Neural progenitor cell (in vitro differentiated cells): ENCODE data around the gene PCSK1N. TPM values are rescaled to one million over a fixed set of nuclear protein-coding genes. Genes with fewer than 3 reads are reported as not detected.

Experiments
- DNase-seq: peaks from one replicate; pipeline ENCODE4 v3.0.0-alpha.2; 2016; ENCODE audit warnings: low spot score
- H2AFZ ChIP-seq: fragments of 200-600 bp; sonication (generic); replicated peaks from 2 replicates; pipeline ENCODE4 v1.6.1; 2016; ENCODE audit warnings: antibody characterized with exemption
- H3F3A ChIP-seq: fragments of 200-600 bp; sonication (generic); 2 replicates; pipeline ENCODE4 v1.6.1; 2016; ENCODE audit warnings: antibody characterized with exemption, low read depth
- H3K27ac ChIP-seq: fragments of 200-600 bp; sonication (generic); 2 replicates; pipeline ENCODE4 v1.5.1; 2016; ENCODE audit warnings: mild to moderate bottlenecking
- H3K27me3 ChIP-seq: fragments of 200-600 bp; sonication (generic); 2 replicates; pipeline ENCODE4 v1.6.1; 2016; ENCODE audit warnings: mild to moderate bottlenecking, moderate library complexity
- H3K36me3 ChIP-seq: fragments of 200-600 bp; sonication (generic); 2 replicates; pipeline ENCODE4 v1.5.1; 2016
- H3K4me1 ChIP-seq: fragments of 200-600 bp; sonication (generic); 2 replicates; pipeline ENCODE4 v1.6.1; 2016; ENCODE audit warnings: mixed run types
- H3K4me2 ChIP-seq: fragments of 200-600 bp; sonication (generic); 2 replicates; pipeline ENCODE4 v1.6.1; 2016
- H3K4me3 ChIP-seq: fragments of 200-600 bp; sonication (generic); 2 replicates; pipeline ENCODE4 v1.5.1; 2016
- H3K79me2 ChIP-seq: fragments of 200-600 bp; sonication (generic); 2 replicates; pipeline ENCODE4 v1.6.1; 2016; ENCODE audit warnings: low read depth
- H3K9ac ChIP-seq: fragments of 200-600 bp; sonication (generic); 2 replicates; pipeline ENCODE4 v1.6.1; 2016
- H3K9me3 ChIP-seq: fragments of 200-600 bp; sonication (generic); 2 replicates; pipeline ENCODE4 v1.5.1; 2016; ENCODE audit warnings: low read depth
- H4K20me1 ChIP-seq: fragments of 200-600 bp; sonication (generic); 2 replicates; pipeline ENCODE4 v1.6.1; 2016; ENCODE audit warnings: low read depth
- H3K27ac Mint-ChIP-seq: 3 replicates; pipeline ENCODE4 v1.8.0; 2021; ENCODE audit warnings: mixed read lengths
- H3K27me3 Mint-ChIP-seq: 2 replicates; pipeline ENCODE4 v1.8.0; 2022; ENCODE audit warnings: low read depth, mild to moderate bottlenecking, inconsistent platforms, moderate library complexity, mixed read lengths; ENCODE audit not compliant: insufficient read depth
- H3K36me3 Mint-ChIP-seq: 3 replicates; pipeline ENCODE4 v1.8.0; 2021; ENCODE audit warnings: mixed read lengths
- H3K4me1 Mint-ChIP-seq: 3 replicates; pipeline ENCODE4 v1.8.0; 2021; ENCODE audit warnings: mixed read lengths
- H3K4me3 Mint-ChIP-seq: 3 replicates; pipeline ENCODE4 v1.8.0; 2021; ENCODE audit warnings: mild to moderate bottlenecking, moderate library complexity, mixed read lengths
- H3K9me3 Mint-ChIP-seq: 3 replicates; pipeline ENCODE4 v1.8.0; 2020; ENCODE audit warnings: mixed read lengths
- EZH2 ChIP-seq: fragments of 200-600 bp; sonication (generic); IDR thresholded peaks from 2 replicates; pipeline ENCODE4 v1.6.1; 2017; ENCODE audit warnings: antibody characterized with exemption, mild to moderate bottlenecking, moderate library complexity
- EZH2phosphoT487 ChIP-seq: fragments of 200-600 bp; sonication (generic); IDR thresholded peaks from 2 replicates; pipeline ENCODE4 v1.6.1; 2017; ENCODE audit warnings: antibody characterized with exemption
- total RNA-seq: library from RNA; depleted of rRNA; stranded (reverse); fragments of >200 nt; gene quantifications from 2 replicates; pipeline ENCODE4 v1.2.3, GENCODE V29; 2015; ENCODE audit warnings: low replicate concordance
- TF ChIP-seq, protein P1 (sequence below): fragments of 200-600 bp; sonication (generic); IDR thresholded peaks from 2 replicates; pipeline ENCODE4 v1.5.1; 2017; ENCODE audit warnings: antibody characterized with exemption, mild to moderate bottlenecking

The PCSK1N gene
- total RNA-seq, 1 donor from 2014 or later = not detected

DNA sequence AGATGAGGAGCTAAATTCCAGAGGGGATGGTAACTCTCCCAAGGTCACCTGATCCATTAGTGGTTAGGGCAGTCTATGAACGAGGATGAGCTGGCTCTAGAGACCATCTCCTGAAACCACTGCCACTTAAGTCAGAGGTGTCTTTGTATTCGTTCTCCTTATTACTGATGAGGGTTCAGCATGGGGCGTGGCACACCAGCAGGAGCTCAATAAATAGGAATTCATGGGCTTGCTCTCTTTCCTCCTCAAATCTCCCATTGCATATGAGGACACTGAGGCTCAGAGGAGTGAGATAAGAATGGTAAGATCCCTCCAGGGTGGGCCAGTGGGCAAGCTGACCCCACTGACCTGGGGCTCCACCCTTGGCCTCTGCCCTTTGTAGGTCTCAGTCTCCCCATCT lies 50.7 kb downstream of the PCSK1N start:
- DNase-seq = no peak
- Histone ChIP-seq H3K36me3 (no peaks in the 10 kb centered on the region), H3K9ac (no peak overlapping the region), H3K27me3 (no peaks in the 10 kb centered on the region), H3K79me2 (no peaks in the 10 kb centered on the region), H3K9me3 (no peaks in the 10 kb centered on the region), H2AFZ (no peak overlapping the region), H3K27ac (no peak overlapping the region), H4K20me1 (no peaks in the 10 kb centered on the region), H3K4me2 (no peak overlapping the region), H3F3A (no peaks in the 10 kb centered on the region), H3K4me1 (no peaks in the 10 kb centered on the region), H3K4me3 (no peak overlapping the region)
- H3K4me1 Mint-ChIP-seq = peaks cover under 1% of the 10 kb centered on the region
- H3K9me3 Mint-ChIP-seq = peaks cover 12% of the 10 kb centered on the region
- peaks cover 9% of the 10 kb centered on the region for H3K27me3 Mint-ChIP-seq
- H3K36me3 Mint-ChIP-seq = no peaks in the 10 kb centered on the region
- no peak overlapping the region for H3K27ac Mint-ChIP-seq
- TF ChIP-seq EZH2 (no peak), EZH2phosphoT487 (no peak)
- TF ChIP-seq, protein P1, sequence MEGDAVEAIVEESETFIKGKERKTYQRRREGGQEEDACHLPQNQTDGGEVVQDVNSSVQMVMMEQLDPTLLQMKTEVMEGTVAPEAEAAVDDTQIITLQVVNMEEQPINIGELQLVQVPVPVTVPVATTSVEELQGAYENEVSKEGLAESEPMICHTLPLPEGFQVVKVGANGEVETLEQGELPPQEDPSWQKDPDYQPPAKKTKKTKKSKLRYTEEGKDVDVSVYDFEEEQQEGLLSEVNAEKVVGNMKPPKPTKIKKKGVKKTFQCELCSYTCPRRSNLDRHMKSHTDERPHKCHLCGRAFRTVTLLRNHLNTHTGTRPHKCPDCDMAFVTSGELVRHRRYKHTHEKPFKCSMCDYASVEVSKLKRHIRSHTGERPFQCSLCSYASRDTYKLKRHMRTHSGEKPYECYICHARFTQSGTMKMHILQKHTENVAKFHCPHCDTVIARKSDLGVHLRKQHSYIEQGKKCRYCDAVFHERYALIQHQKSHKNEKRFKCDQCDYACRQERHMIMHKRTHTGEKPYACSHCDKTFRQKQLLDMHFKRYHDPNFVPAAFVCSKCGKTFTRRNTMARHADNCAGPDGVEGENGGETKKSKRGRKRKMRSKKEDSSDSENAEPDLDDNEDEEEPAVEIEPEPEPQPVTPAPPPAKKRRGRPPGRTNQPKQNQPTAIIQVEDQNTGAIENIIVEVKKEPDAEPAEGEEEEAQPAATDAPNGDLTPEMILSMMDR = no peak
- H3K4me3 Mint-ChIP-seq = no peak overlapping the region

DNA sequence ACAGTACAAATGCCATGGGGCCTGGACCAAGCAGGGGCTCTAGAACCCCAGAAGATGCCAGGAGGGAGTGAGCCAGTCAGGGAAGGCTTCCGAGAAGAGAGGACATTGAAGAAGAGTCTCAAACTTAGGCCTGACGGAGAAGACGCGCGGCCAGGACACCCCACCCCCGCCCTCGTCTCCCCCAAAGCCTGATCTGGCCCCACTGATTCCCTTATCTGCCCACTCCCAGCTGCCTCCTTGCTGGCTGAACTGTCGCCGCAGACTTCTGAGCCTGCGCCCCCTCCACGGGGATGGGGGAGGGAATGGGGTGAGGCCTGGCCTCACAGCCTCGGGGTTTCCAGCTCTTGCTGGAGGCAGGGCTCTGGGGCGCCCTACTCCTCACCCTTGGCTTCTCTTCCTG lies 52.6 kb downstream of the PCSK1N start:
- peaks cover 6% of the 10 kb centered on the region for H3K27me3 Mint-ChIP-seq
- Histone ChIP-seq H3K27me3 (no peaks in the 10 kb centered on the region), H3F3A (no peaks in the 10 kb centered on the region), H3K9ac (no peak overlapping the region), H3K4me3 (no peak overlapping the region), H4K20me1 (no peaks in the 10 kb centered on the region), H3K4me2 (no peak overlapping the region), H2AFZ (no peak overlapping the region), H3K9me3 (no peaks in the 10 kb centered on the region), H3K27ac (no peak overlapping the region), H3K36me3 (no peaks in the 10 kb centered on the region), H3K4me1 (no peaks in the 10 kb centered on the region), H3K79me2 (no peaks in the 10 kb centered on the region)
- no peak for DNase-seq
- H3K4me1 Mint-ChIP-seq = peaks cover 5% of the 10 kb centered on the region
- no peak overlapping the region for H3K4me3 Mint-ChIP-seq
- TF ChIP-seq, protein P1 = no peak
- TF ChIP-seq EZH2phosphoT487 = no peak
- TF ChIP-seq EZH2 = no peak
- H3K36me3 Mint-ChIP-seq = no peaks in the 10 kb centered on the region
- H3K27ac Mint-ChIP-seq = no peak overlapping the region
- H3K9me3 Mint-ChIP-seq = peaks cover 12% of the 10 kb centered on the region

DNA sequence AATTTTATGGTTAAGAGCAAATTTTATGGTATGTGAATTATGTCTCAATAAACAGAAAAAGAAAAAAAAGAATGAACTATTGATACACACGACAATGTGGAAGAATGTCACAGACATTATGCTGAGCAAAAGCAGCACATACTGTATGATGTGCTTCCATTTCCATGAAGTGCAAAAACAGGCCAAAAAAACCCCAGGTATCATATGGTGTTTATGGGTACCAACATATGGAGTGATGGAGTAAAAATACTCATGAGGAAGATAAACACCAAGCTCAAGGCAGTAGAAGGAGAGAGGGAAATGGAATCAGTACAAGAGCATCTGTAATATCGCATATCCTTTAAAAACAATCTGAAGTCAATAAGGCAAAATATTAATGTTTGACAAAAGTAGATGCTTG lies 53.2 kb downstream of the PCSK1N start:
- H3K27ac ChIP-seq = no peak overlapping the region
- H3K79me2 ChIP-seq = no peaks in the 10 kb centered on the region
- Mint-ChIP-seq H3K4me3 (no peak overlapping the region), H3K9me3 (peaks cover 9% of the 10 kb centered on the region), H3K36me3 (no peaks in the 10 kb centered on the region), H3K27me3 (peaks cover 6% of the 10 kb centered on the region), H3K27ac (no peak overlapping the region), H3K4me1 (peaks cover 5% of the 10 kb centered on the region)
- DNase-seq = no peak
- no peak overlapping the region for H3K9ac ChIP-seq
- H3K9me3 ChIP-seq = no peaks in the 10 kb centered on the region
- H3K4me2 ChIP-seq = no peak overlapping the region
- H3K4me1 ChIP-seq = no peaks in the 10 kb centered on the region
- no peak overlapping the region for H2AFZ ChIP-seq
- no peaks in the 10 kb centered on the region for H3K36me3 ChIP-seq
- no peak for TF ChIP-seq EZH2phosphoT487
- TF ChIP-seq, protein P1 = no peak
- TF ChIP-seq EZH2 = no peak
- no peaks in the 10 kb centered on the region for H4K20me1 ChIP-seq
- H3K27me3 ChIP-seq = no peaks in the 10 kb centered on the region
- no peak overlapping the region for H3K4me3 ChIP-seq
- no peaks in the 10 kb centered on the region for H3F3A ChIP-seq

DNA sequence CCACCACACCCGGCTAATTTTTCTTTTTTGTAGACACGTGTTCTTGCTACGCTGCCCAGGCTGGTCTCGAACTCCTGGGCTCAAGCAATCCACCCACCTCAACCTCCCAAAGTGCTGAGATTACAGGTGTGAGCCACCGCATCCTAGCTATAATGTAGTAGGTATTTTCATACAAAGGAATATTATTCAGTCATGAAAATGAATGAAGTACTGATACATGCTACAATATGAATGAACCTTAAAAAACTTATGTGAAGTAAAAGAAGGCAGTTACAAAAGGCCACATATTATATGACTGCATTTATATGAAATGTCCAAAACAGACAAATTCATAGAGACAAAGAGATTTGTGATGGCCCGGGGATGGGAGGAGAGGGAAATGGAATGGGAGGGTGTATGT lies 53.7 kb downstream of the PCSK1N start:
- H3K36me3 Mint-ChIP-seq = no peaks in the 10 kb centered on the region
- peaks cover 6% of the 10 kb centered on the region for H3K9me3 Mint-ChIP-seq

More for the DNA sequence above, 53.7 kb downstream of the PCSK1N start:
- no peak for DNase-seq
- Histone ChIP-seq H3K36me3 (no peaks in the 10 kb centered on the region), H3F3A (no peaks in the 10 kb centered on the region), H3K27me3 (no peaks in the 10 kb centered on the region), H2AFZ (no peak overlapping the region), H3K9me3 (no peaks in the 10 kb centered on the region), H3K4me2 (no peak overlapping the region), H3K9ac (no peak overlapping the region), H4K20me1 (no peaks in the 10 kb centered on the region), H3K79me2 (no peaks in the 10 kb centered on the region), H3K4me1 (no peaks in the 10 kb centered on the region), H3K27ac (no peak overlapping the region), H3K4me3 (no peak overlapping the region)
- H3K27me3 Mint-ChIP-seq = peaks cover 6% of the 10 kb centered on the region
- H3K4me3 Mint-ChIP-seq = no peak overlapping the region
- H3K27ac Mint-ChIP-seq = no peak overlapping the region
- TF ChIP-seq EZH2 (no peak), EZH2phosphoT487 (no peak)
- TF ChIP-seq, protein P1 = no peak
- H3K4me1 Mint-ChIP-seq = peaks cover 5% of the 10 kb centered on the region
